Measurements from ENCODE around the gene P4HB.

The P4HB gene

GRCh38 chr17:81905424-81905875, 45.1 kb upstream of the P4HB start:
- H3K4me3 ChIP-seq (replicated peaks in 1 of 2; ENCODE audit: low read depth in 2 of 2, low read length in 2 of 2), result no peak overlapping the region
- no peak for DNase-seq (ENCODE audit: low read depth in 2 of 2)
- TF ChIP-seq CTCF (IDR thresholded peaks at IDR 0.05; ENCODE audit: low read depth, low read length), result no peak

GRCh38 chr17:81904600-81905423, 44.5 kb upstream of the P4HB start:
- TF ChIP-seq CTCF (IDR thresholded peaks at IDR 0.05; ENCODE audit: low read depth, low read length), result no peak
- H3K4me3 ChIP-seq (replicated peaks in 1 of 2; ENCODE audit: low read depth in 2 of 2, low read length in 2 of 2), result no peak overlapping the region
- no peak for DNase-seq (ENCODE audit: low read depth in 2 of 2)

- TF ChIP-seq CTCF (IDR thresholded peaks at IDR 0.05; ENCODE audit: low read depth, low read length), result no peak
- no peak for DNase-seq (ENCODE audit: low read depth in 2 of 2)
- no peak overlapping the region for H3K4me3 ChIP-seq (replicated peaks in 1 of 2; ENCODE audit: low read depth in 2 of 2, low read length in 2 of 2)
Observed at GRCh38 chr17:81903896-81904599, 43.7 kb upstream of the P4HB start.

GRCh38 chr17:81903415-81903831, 43.1 kb upstream of the P4HB start:
- H3K4me3 ChIP-seq (replicated peaks in 1 of 2; ENCODE audit: low read depth in 2 of 2, low read length in 2 of 2), result no peak overlapping the region
- no peak for TF ChIP-seq CTCF (IDR thresholded peaks at IDR 0.05; ENCODE audit: low read depth, low read length)
- no peak for DNase-seq (ENCODE audit: low read depth in 2 of 2)

GRCh38 chr17:81902653-81903414, 42.5 kb upstream of the P4HB start:
- no peak overlapping the region for H3K4me3 ChIP-seq (replicated peaks in 1 of 2; ENCODE audit: low read depth in 2 of 2, low read length in 2 of 2)
- TF ChIP-seq CTCF (IDR thresholded peaks at IDR 0.05; ENCODE audit: low read depth, low read length), result no peak
- DNase-seq (ENCODE audit: low read depth in 2 of 2), result no peak

GRCh38 chr17:81902023-81902652, 41.8 kb upstream of the P4HB start, which contains the start of gene NPB:
NPB (plus strand) TSS chr17:81902238; CDS start chr17:81902278, 40 bp downstream.
- H3K4me3 ChIP-seq (replicated peaks in 1 of 2; ENCODE audit: low read depth in 2 of 2, low read length in 2 of 2), result peak within 1 kb of the TSS; percentile 18 to 19
- TF ChIP-seq CTCF (IDR thresholded peaks at IDR 0.05; ENCODE audit: low read depth, low read length), result no peak
- no peak for DNase-seq (ENCODE audit: low read depth in 2 of 2)
